Endothelial cell of umbilical vein (primary cell): ENCODE data around the gene EXOC3. TPM values are rescaled to one million over a fixed set of nuclear protein-coding genes. Genes with fewer than 3 reads are reported as not detected.

Experiments
- BruUV-seq: library from RNA; stranded (reverse); fragments of 400-500 nt; replicated peaks from 2 replicates; lab custom pipeline; 2021; lab: Mats Ljungman, UMichigan
- CTCF ChIA-PET: fragments of 300-600, 350-600 bp; sonication (Branson Sonifier 250); formaldehyde crosslinking; loops from one replicate; lab custom pipeline; 2021; ENCODE audit warnings: antibody characterized with exemption, inconsistent platforms; lab: Charles Lee
- POLR2A ChIA-PET: fragments of 300-600, 350-600 bp; sonication (Branson Sonifier 250); formaldehyde crosslinking; loops from one replicate; lab custom pipeline; 2021; ENCODE audit warnings: antibody characterized with exemption, inconsistent platforms; lab: Charles Lee
- DNase-seq: peaks from one replicate; pipeline ENCODE4 v3.0.0-alpha.2; 2011; ENCODE audit warnings: low read depth, low spot score
- FAIRE-seq: peaks from 2 replicates; lab custom pipeline; 2011; peaks lifted over from hg19 to GRCh38; lab: Jason Lieb, UNC
- H2AFZ ChIP-seq: 2 replicates; pipeline ENCODE4 v1.6.0; 2012; ENCODE audit warnings: low read depth, low read length, control low read depth, inconsistent platforms
- H3K27ac ChIP-seq: 2 replicates; pipeline ENCODE4 v1.5.1; 2011; ENCODE audit warnings: low read depth, mild to moderate bottlenecking, control low read depth, low read length, moderate library complexity; ENCODE audit not compliant: insufficient read depth
- H3K27me3 ChIP-seq, 2 experiments: 2 replicates each; pipeline versions ENCODE4 v1.6.0 to v1.6.1; 2011; ENCODE audit warnings: low read length in 2 of 2, mixed read lengths in 1 of 2; ENCODE audit not compliant: control insufficient read depth in 2 of 2, insufficient read depth in 2 of 2
- H3K36me3 ChIP-seq, 2 experiments: 2 replicates in 1 of 2; 3 replicates in 1 of 2; pipeline ENCODE4 v1.5.1; 2011; ENCODE audit warnings: low read length in 2 of 2, mild to moderate bottlenecking in 1 of 2, moderate library complexity in 1 of 2; ENCODE audit not compliant: control insufficient read depth in 2 of 2, insufficient read depth in 2 of 2; ENCODE audit errors: extremely low read depth in 1 of 2
- H3K4me1 ChIP-seq: 3 replicates; pipeline ENCODE4 v1.5.1; 2011; ENCODE audit warnings: mild to moderate bottlenecking, low read length; ENCODE audit not compliant: control insufficient read depth, insufficient read depth; ENCODE audit errors: extremely low read depth
- H3K4me2 ChIP-seq: 2 replicates; pipeline ENCODE4 v1.6.1; 2011; ENCODE audit warnings: low read length, control low read depth, mixed read lengths; ENCODE audit not compliant: insufficient read depth
- H3K4me3 ChIP-seq, 3 experiments: fragments of 200-600 bp in 1 of 3; sonication (generic), shearing (Covaris generic) in 1 of 3; replicated peaks in 1 of 3; 2 replicates each; pipeline ENCODE4 v1.5.1; 2011 to 2016; ENCODE audit warnings: control low read depth in 3 of 3, low read length in 3 of 3, mild to moderate bottlenecking in 2 of 3, inconsistent platforms in 1 of 3, low read depth in 1 of 3, moderate library complexity in 1 of 3; ENCODE audit not compliant: insufficient read depth in 1 of 3
- H3K79me2 ChIP-seq: 2 replicates; pipeline ENCODE4 v1.6.0; 2012; ENCODE audit warnings: low read length, inconsistent platforms; ENCODE audit not compliant: control insufficient read depth, insufficient read depth
- H3K9ac ChIP-seq: replicated peaks from 2 replicates; pipeline ENCODE3; 2011; ENCODE audit warnings: low read length, control low read depth; ENCODE audit not compliant: insufficient read depth; ENCODE audit errors: extremely low read depth
- H3K9me1 ChIP-seq: replicated peaks from 3 replicates; pipeline ENCODE4 v1.6.0; 2011; ENCODE audit warnings: mild to moderate bottlenecking, low read length; ENCODE audit not compliant: control insufficient read depth, insufficient read depth; ENCODE audit errors: extremely low read depth
- H3K9me3 ChIP-seq: replicated peaks from 2 replicates; pipeline ENCODE4 v1.5.1; 2012; ENCODE audit warnings: low read length, inconsistent platforms; ENCODE audit not compliant: control insufficient read depth, insufficient read depth
- H4K20me1 ChIP-seq: replicated peaks from 2 replicates; pipeline ENCODE3; 2011; ENCODE audit warnings: mild to moderate bottlenecking, low read length; ENCODE audit not compliant: control insufficient read depth, insufficient read depth; ENCODE audit errors: extremely low read depth
- CTCF ChIP-seq, 2 donors: IDR thresholded peaks; 1 replicate in 1 of 2; 2 replicates in 1 of 2; pipeline ENCODE4 v1.5.1; 2011; ENCODE audit warnings: low read length in 2 of 2, mild to moderate bottlenecking in 2 of 2, moderate library complexity in 2 of 2, control low read depth in 1 of 2, inconsistent platforms in 1 of 2, low read depth in 1 of 2; ENCODE audit not compliant: insufficient read depth in 1 of 2; ENCODE audit errors: extremely low read depth in 1 of 2
- EZH2 ChIP-seq: IDR thresholded peaks from 2 replicates; pipeline ENCODE4 v1.6.1; 2012; ENCODE audit warnings: borderline replicate concordance, low read depth, mild to moderate bottlenecking, moderate library complexity, low read length, inconsistent platforms; ENCODE audit not compliant: severe bottlenecking
- FOS ChIP-seq: IDR thresholded peaks from 2 replicates; pipeline ENCODE4 v1.6.1; 2011; ENCODE audit warnings: mild to moderate bottlenecking, low read length, moderate library complexity, borderline replicate concordance; ENCODE audit not compliant: insufficient read depth
- GATA2 ChIP-seq: IDR thresholded peaks from 2 replicates; pipeline ENCODE4 v1.7.0; 2011; ENCODE audit warnings: low read depth, mild to moderate bottlenecking, moderate library complexity, mixed read lengths, low read length; ENCODE audit not compliant: insufficient read length, insufficient read depth
- JUN ChIP-seq: IDR thresholded peaks from 2 replicates; pipeline ENCODE4 v1.6.1; 2011; ENCODE audit warnings: borderline replicate concordance, low read depth; ENCODE audit not compliant: insufficient read length, insufficient read depth
- MAX ChIP-seq: IDR thresholded peaks from 2 replicates; pipeline ENCODE4 v1.6.1; 2011; ENCODE audit not compliant: insufficient read depth, insufficient read length
- MYC ChIP-seq: IDR thresholded peaks from one replicate; pipeline ENCODE4 v1.6.1; 2011; ENCODE audit warnings: mild to moderate bottlenecking, low read depth, low read length
- POLR2A ChIP-seq: IDR thresholded peaks from 2 replicates; pipeline ENCODE4 v1.6.1; 2012; ENCODE audit warnings: low read depth, mild to moderate bottlenecking, control low read depth, low read length
- POLR2AphosphoS5 ChIP-seq: IDR thresholded peaks from 2 replicates; pipeline ENCODE4 v1.6.1; 2012; ENCODE audit warnings: low read depth, mild to moderate bottlenecking, control low read depth, low read length, moderate library complexity; ENCODE audit not compliant: insufficient read depth
- dilution Hi-C: fragments of 300-500 bp; cut with MboI; formaldehyde crosslinking; loops from one replicate; pipeline ENCODE4 v1.15.0; 2019; ENCODE audit warnings: low sequenced_read_pairs; ENCODE audit not compliant: extremely low pct_ligation_motif_present
- intact Hi-C: fragments of 100-400 bp; cut with micrococcal nuclease; formaldehyde crosslinking; loops from one replicate; pipeline ENCODE4 v1.10.0; 2022
- polyA plus RNA-seq, 4 experiments: library from polyadenylated mRNA; depleted of rRNA in 3 of 4; stranded (reverse) in 3 of 4; unstranded in 1 of 4; fragments of >200 nt; gene quantifications; 2 replicates each; pipeline versions ENCODE4 v1.2.1 to v1.2.3, GENCODE V29; 2011 to 2012; ENCODE audit warnings: missing spikeins in 1 of 4
- total RNA-seq: library from RNA; stranded (reverse); gene quantifications from 2 replicates; pipeline ENCODE4 v1.2.3, GENCODE V29; 2021

EXOC3 gene
- total and polyA plus RNA-seq, 2 donors (not counting 3 experiments of a cell fraction or from before 2014, with no cell fraction given), result 26.4 to 52.9 TPM

GRCh38 chr5:415928-416635 is 26.9 kb upstream of the EXOC3 start:
- Histone ChIP-seq H3K9me3 (no peaks in the 10 kb centered on the region), H4K20me1 (no peaks in the 10 kb centered on the region), H3K4me1 (peaks cover 6% of the 10 kb centered on the region), H3K9me1 (no peaks in the 10 kb centered on the region), H3K27me3 (no peaks in the 10 kb centered on the region), H3K9ac (no peak overlapping the region), H3K36me3 (no peaks in the 10 kb centered on the region), H3K4me3 (no peak overlapping the region), H3K27ac (no peak overlapping the region), H3K79me2 (no peaks in the 10 kb centered on the region), H2AFZ (no peak overlapping the region), H3K4me2 (no peak overlapping the region)
- no peak for FAIRE-seq
- intact Hi-C loops, result no loop called here
- ChIA-PET POLR2A (no interaction called here), CTCF (interaction anchor here (0.8 to 1.2 kb wide), 3 partner anchors 7 to 95 kb away, joined by 3 to 4 read pairs (median 3); no protein-coding TSS in a partner anchor)
- TF ChIP-seq POLR2AphosphoS5, result no peak
- no peak for TF ChIP-seq MAX
- TF ChIP-seq JUN, result no peak
- no peak for TF ChIP-seq CTCF (IDR thresholded peaks at IDR 0.05; ENCODE audit: extremely low read depth in 1 of 2, insufficient read depth in 1 of 2, low read depth in 1 of 2, low read length in 2 of 2)
- TF ChIP-seq EZH2, result no peak
- TF ChIP-seq POLR2A, result no peak
- no peak for TF ChIP-seq GATA2
- no peak for TF ChIP-seq MYC
- no peak for TF ChIP-seq FOS
- no TSS peak for BruUV-seq
- dilution Hi-C loops, result no loop called here
- DNase-seq, result no peak
